ENCODE data around the gene DICER1.
"Not testable (repeated sequence)": the region's sequence is repeated elsewhere in the genome, so short reads cannot be mapped to it uniquely, and the experiment has no call there.

Gene DICER1

GRCh38 chr14:95185033-95185766 lies 27.9 kb upstream of the DICER1 start:
- in situ Hi-C loops (cut with MboI; ENCODE audit: low sequenced_read_pairs): no loop called here

GRCh38 chr14:95184413-95184790 lies 27.1 kb upstream of the DICER1 start:
- in situ Hi-C loops (cut with MboI; ENCODE audit: low sequenced_read_pairs): no loop called here

GRCh38 chr14:95183532-95184412 lies 26.4 kb upstream of the DICER1 start:
- in situ Hi-C loops (cut with MboI; ENCODE audit: low sequenced_read_pairs): no loop called here

GRCh38 chr14:95183082-95183481 lies 25.8 kb upstream of the DICER1 start:
- in situ Hi-C loops (cut with MboI; ENCODE audit: low sequenced_read_pairs): no loop called here

GRCh38 chr14:95182379-95182778 lies 25.1 kb upstream of the DICER1 start:
- in situ Hi-C loops (cut with MboI; ENCODE audit: low sequenced_read_pairs): no loop called here

DNA sequence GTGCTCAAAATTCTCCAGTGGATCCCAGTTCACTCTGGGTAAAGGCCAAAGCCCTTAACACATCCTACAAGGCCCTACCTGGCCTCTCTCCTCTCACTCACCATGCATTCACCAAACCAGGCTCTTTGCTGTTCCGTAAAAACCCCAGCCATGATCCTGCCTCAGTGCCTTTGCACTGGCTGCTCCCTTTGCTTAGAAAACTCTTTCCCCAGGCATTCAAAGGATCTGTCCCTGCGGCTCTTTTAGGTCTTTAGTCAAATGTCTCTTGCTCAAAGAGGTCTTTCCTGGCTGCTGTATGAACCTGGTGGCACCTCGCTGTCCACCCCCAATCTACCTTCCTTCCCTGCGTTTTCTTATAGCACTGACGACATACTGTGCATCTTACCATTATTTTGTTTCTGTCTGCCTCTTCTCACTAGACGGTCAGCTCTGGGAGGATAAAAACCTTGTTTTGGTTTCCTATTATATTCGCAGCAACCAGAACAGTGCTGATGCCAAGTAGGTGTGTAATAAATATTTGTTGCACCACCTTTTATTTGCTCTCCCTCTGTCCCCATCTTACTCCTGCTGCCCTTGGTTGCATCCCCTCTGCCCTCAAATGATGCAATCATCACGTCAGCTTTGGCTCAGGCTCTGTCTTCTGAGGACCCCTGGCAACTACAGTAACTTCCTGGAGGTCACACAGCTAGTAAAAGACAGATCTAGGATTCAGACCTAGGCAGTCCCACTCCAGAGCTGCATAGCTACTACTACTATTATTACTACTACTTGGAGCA lies 23.8 kb upstream of the DICER1 start:
- in situ Hi-C loops (cut with MboI; ENCODE audit: low sequenced_read_pairs): no loop called here

GRCh38 chr14:95175670-95176069 lies 18.3 kb upstream of the DICER1 start:
- in situ Hi-C loops (cut with MboI; ENCODE audit: low sequenced_read_pairs): not testable (repeated sequence)

- in situ Hi-C loops (cut with MboI; ENCODE audit: low sequenced_read_pairs): no loop called here
These were observed 17.0 kb upstream of the DICER1 start for GRCh38 chr14:95174184-95174792.

GRCh38 chr14:95173518-95173917 lies 16.2 kb upstream of the DICER1 start:
- in situ Hi-C loops (cut with MboI; ENCODE audit: low sequenced_read_pairs): no loop called here

- in situ Hi-C loops (cut with MboI; ENCODE audit: low sequenced_read_pairs): no loop called here
These were observed 9.8 kb upstream of the DICER1 start for GRCh38 chr14:95167177-95167576.

DNA sequence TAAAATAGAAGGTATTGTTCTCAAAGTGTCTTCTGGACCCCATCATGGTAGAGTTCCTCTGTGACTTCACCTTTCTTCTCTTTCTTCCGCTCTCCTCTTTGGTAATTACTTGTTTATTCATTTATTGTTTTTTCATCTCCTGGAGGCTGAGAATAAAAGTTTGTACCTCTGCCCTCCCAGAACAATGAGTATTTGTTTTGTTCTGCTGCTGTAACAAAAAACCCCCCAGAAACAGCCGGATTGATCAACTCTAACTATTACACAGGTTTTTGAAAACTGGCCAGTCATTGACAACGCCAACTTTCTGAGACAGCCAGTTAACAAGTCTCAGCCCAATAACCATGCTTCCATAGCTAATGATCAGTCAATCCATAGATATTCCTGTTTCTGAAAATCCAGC lies 8.2 kb upstream of the DICER1 start:
- in situ Hi-C loops (cut with MboI; ENCODE audit: low sequenced_read_pairs): no loop called here

DNA sequence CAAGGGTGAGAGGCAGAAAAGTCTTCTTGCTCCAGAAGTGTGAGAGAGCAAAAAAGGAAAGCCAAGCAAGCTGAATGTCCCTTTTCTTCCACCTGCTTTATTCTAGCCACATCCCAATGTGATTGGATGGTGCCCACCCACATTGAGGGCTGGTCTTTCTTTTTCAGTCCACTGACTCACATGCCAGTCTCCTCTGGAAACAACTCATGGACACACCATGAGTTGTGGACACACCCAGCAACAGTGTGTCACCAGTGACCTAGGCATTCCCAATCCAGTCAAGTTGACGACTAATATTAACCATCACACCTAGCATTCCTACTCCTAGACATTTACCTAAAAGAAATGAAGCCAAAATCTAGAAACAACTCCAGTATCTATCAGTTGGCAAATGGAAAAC lies 7.2 kb upstream of the DICER1 start:
- in situ Hi-C loops (cut with MboI; ENCODE audit: low sequenced_read_pairs): no loop called here

DNA sequence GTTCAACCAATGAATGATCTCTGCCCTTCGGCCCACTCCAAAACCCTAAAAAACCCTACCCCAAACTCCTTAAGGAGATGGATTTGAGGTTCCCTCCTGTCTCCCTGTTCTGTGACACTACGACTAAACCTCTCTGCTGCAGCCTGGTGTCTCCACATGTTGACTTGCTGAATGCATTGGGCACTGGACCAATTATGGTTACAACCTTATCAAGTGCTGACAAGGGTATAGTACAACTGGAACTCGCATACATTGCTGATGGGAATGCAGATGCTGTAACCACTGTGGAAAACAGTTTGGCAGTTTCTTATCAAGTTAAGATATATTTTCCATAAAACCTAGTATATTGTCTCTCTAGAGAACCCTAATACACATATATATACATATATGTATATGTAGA lies 6.3 kb upstream of the DICER1 start:
- in situ Hi-C loops (cut with MboI; ENCODE audit: low sequenced_read_pairs): no loop called here

DNA sequence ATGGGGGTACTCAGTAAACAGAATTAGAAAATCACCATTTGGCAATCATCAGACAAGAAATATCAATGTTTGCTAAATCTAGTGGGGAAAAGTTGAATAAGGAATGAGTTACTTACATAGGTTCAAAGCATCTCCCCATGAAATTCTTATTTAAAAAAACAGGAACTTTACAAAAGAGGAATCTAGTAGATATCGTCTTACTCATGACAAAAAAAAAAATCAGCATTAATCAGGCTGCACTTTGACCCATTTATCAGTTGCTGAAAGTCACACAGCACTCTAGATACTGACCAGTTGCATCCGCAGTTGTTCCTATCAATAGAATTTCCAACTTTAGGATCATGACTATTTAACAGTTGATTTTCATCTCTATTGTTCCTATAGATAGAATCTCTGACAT lies 5.8 kb upstream of the DICER1 start:
- in situ Hi-C loops (cut with MboI; ENCODE audit: low sequenced_read_pairs): no loop called here

GRCh38 chr14:95162641-95163040 lies 5.3 kb upstream of the DICER1 start:
- in situ Hi-C loops (cut with MboI; ENCODE audit: low sequenced_read_pairs): no loop called here

DNA sequence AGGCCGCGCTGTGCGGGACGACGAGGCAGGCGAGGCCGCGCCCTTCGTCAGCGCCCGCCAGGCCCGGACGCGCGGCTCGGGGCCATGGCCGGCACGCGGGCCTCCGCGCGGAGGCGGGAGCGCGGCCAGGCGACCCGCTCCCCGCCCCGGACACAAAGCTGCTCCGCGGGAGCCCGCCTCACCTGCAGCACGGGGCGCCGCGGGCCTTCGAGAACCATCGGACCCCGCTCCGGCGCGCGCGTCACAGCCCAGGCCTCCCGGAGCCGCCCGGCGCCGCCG lies 342 bp downstream of the DICER1 start:
- in situ Hi-C loops (cut with MboI; ENCODE audit: low sequenced_read_pairs): no loop called here

DNA sequence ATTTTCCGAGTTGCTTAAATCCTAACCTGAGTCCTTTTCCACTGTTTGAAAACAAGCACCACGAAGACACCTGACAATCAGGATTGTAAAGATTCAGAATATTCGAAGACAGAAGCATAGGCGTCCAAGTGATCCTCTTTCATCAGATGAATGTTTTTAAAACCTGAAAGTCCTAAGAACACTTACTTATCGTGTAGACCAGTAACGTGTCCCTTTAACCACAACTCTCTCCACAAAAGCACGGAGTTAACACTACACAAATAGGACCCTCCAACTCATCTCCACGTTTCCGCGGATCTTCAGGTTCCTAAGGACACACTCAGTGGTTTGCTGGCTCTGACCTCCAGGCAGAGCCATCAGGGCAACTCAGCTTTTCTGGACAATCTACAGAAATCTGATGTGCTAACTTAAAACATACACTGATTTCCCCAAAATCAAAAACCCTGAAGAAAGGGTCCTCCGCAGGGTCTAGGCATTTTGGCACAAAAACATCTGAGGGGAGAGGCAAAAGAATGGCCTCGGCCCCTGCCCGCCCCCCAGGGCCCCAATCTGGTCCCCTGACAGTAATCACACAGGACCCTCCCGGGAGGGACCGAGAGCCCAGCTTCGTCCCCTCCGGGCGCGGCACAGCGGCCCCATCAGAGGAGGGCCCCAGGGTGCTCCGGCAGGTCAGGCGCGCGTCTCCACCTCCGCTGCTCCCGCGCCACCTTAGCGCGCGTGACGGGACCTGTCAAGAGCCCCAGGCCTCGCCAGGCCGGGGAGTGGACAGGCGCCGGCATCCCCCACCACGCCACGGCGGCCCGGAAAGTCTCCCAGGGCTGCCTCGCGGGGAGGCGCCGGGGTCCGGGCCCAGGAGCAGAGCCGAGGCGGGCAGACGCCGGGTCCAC lies 925 bp downstream of the DICER1 start:
- in situ Hi-C loops (cut with MboI; ENCODE audit: low sequenced_read_pairs): no loop called here

DNA sequence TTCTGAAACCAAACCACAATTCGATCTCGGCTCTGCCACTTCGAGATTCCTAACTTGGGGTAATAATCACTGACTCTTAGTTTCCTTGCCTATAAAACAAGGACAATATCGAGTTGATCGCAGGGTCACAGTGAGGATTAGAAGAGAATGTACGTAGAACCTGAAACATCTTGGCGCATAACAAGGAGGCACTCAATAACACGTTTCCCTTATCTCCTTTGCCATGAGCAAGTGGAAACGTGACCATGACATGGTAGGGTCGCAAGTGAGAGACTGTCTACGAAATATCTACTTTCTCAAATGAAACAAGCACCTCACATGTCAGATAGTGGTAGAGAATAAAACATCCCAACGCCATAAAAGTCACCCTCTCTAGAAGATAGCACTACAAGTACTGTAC lies 2.3 kb downstream of the DICER1 start:
- in situ Hi-C loops (cut with MboI; ENCODE audit: low sequenced_read_pairs): no loop called here

GRCh38 chr14:95153866-95154265 lies 3.5 kb downstream of the DICER1 start:
- in situ Hi-C loops (cut with MboI; ENCODE audit: low sequenced_read_pairs): no loop called here

DNA sequence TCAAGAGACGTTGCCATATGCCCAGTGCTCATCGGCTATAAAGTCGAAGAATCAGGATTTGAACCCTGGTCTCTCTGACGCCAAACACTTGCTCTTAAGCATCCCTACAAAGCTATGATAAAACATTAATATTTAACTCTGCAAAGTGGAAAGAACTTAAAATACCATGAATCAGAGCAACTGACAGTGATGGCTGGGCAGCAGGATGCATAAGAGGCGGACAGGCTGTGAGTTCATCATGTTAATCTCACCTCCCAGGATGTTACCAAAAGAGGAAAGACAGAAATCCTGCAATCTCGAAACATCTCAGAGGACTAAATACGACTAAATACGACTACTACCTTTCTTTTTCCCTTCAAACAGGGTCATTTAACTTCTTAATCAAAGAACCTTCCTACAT lies 5.8 kb downstream of the DICER1 start:
- in situ Hi-C loops (cut with MboI; ENCODE audit: low sequenced_read_pairs): no loop called here
